Thyroid gland (tissue), 4 donors: ENCODE data around the gene UBC.

Source experiments
- POLR2A ChIP-seq, 2 donors: fragments of 450-650 bp; IDR thresholded peaks; one replicate each; pipeline ENCODE4 v1.6.1; 2017; ENCODE audit warnings: antibody characterized with exemption in 2 of 2, mild to moderate bottlenecking in 2 of 2, moderate library complexity in 1 of 2
- TF ChIP-seq, protein P1 (sequence below), 6 experiments: fragments of 200-600 bp in 3 of 6; fragments of 450-650 bp in 3 of 6; sonication (generic) in 3 of 6; IDR thresholded peaks; one replicate each; pipeline ENCODE4 v1.5.1; 2016 to 2019; ENCODE audit warnings: antibody characterized with exemption in 6 of 6, mild to moderate bottlenecking in 2 of 6, inconsistent platforms in 1 of 6, moderate library complexity in 1 of 6

DNA sequence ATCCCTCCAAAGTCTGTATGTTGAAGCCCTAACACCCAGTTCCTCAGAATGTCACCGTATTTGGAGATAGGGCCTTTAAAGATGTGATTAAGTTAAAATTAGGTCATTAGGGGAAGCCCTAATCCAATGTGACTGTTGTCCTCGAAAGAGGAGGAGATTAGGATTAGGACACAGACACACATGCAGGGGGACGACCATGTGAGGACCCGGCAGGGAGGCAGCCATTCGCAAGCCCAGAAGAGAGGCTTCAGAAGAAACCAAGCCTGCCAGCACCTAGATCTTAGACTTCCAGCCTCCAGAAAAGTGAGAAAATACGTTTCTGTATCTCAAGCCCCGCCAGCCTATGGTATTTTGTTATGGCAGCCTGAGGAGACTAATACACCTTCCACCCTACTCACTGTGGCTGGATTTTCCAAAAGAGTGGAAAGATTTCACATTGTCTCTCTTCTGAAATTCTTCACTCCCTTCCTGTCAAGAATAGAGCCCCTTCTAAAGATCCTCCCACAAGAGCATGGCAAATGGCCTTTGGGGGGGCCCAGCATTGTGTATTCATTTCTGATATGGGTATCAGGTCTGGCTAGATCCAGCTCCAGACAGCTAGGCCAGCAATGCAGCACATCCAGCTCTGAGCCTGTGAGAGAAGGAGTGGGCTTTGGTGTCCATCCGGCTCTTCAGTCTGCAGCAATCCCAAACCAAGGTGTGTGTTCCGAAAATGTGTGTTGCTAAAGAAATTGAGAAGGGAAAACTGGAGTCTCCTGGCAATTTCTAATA, 15.4 kb upstream of the UBC start:
- TF ChIP-seq, protein P1, sequence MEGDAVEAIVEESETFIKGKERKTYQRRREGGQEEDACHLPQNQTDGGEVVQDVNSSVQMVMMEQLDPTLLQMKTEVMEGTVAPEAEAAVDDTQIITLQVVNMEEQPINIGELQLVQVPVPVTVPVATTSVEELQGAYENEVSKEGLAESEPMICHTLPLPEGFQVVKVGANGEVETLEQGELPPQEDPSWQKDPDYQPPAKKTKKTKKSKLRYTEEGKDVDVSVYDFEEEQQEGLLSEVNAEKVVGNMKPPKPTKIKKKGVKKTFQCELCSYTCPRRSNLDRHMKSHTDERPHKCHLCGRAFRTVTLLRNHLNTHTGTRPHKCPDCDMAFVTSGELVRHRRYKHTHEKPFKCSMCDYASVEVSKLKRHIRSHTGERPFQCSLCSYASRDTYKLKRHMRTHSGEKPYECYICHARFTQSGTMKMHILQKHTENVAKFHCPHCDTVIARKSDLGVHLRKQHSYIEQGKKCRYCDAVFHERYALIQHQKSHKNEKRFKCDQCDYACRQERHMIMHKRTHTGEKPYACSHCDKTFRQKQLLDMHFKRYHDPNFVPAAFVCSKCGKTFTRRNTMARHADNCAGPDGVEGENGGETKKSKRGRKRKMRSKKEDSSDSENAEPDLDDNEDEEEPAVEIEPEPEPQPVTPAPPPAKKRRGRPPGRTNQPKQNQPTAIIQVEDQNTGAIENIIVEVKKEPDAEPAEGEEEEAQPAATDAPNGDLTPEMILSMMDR (IDR thresholded peaks at IDR 0.05), result no peak
- TF ChIP-seq POLR2A (IDR thresholded peaks at IDR 0.05), result no peak
